GM23338 (cell line): Measurements from ENCODE around the gene PNPLA2. TPM values are rescaled to one million over a fixed set of nuclear protein-coding genes. Genes with fewer than 3 reads are reported as not detected.

ENCODE experiments used
- ATAC-seq: fragments of 200-7000 bp; cut with Tn5 transposase; 3 replicates; pipeline ENCODE4 v1.9.1; 2020
- DNase-seq: peaks from one replicate; pipeline ENCODE4 v3.0.0-alpha.2; 2015; ENCODE audit warnings: low spot score
- H2AFZ ChIP-seq: fragments of 200-600 bp; sonication (generic); 2 replicates; pipeline ENCODE4 v1.8.0; 2016; ENCODE audit warnings: antibody characterized with exemption, mild to moderate bottlenecking, moderate library complexity
- H3F3A ChIP-seq: fragments of 200-600 bp; sonication (generic); replicated peaks from 2 replicates; pipeline ENCODE4 v1.8.0; 2017; ENCODE audit warnings: antibody characterized with exemption, mixed run types, low read depth
- H3K27ac ChIP-seq: fragments of 200-600 bp; sonication (generic); 2 replicates; pipeline ENCODE4 v1.6.1; 2016; ENCODE audit warnings: low read depth
- H3K27me3 ChIP-seq: fragments of 200-600 bp; sonication (generic); 2 replicates; pipeline ENCODE4 v1.8.0; 2016; ENCODE audit warnings: mild to moderate bottlenecking, mixed run types, moderate library complexity; ENCODE audit not compliant: insufficient read depth
- H3K36me3 ChIP-seq: fragments of 200-600 bp; sonication (generic); 2 replicates; pipeline ENCODE4 v1.8.0; 2016; ENCODE audit warnings: mild to moderate bottlenecking; ENCODE audit not compliant: insufficient read depth
- H3K4me1 ChIP-seq: fragments of 200-600 bp; sonication (generic); 2 replicates; pipeline ENCODE4 v1.8.0; 2016; ENCODE audit warnings: mild to moderate bottlenecking, moderate library complexity; ENCODE audit not compliant: insufficient read depth
- H3K4me2 ChIP-seq: fragments of 200-600 bp; sonication (generic); 2 replicates; pipeline ENCODE4 v1.7.1; 2017; ENCODE audit warnings: mixed run types
- H3K4me3 ChIP-seq: fragments of 200-600 bp; sonication (generic); 2 replicates; pipeline ENCODE4 v1.6.1; 2016; ENCODE audit warnings: mixed run types
- H3K79me2 ChIP-seq: fragments of 200-600 bp; sonication (generic); replicated peaks from 2 replicates; pipeline ENCODE4 v1.8.0; 2017; ENCODE audit warnings: mild to moderate bottlenecking; ENCODE audit not compliant: insufficient read depth
- H3K9me2 ChIP-seq: fragments of 200-600 bp; sonication (generic); 2 replicates; pipeline ENCODE4 v1.8.0; 2017; ENCODE audit not compliant: insufficient read depth
- H4K20me1 ChIP-seq: fragments of 200-600 bp; sonication (generic); replicated peaks from 2 replicates; pipeline ENCODE4 v1.8.0; 2017; ENCODE audit warnings: mild to moderate bottlenecking; ENCODE audit not compliant: insufficient read depth
- H3K27ac Mint-ChIP-seq: 2 replicates; pipeline ENCODE4 v1.8.0; 2020; ENCODE audit warnings: inconsistent platforms, mild to moderate bottlenecking, moderate library complexity, mixed read lengths
- H3K27me3 Mint-ChIP-seq: 3 replicates; pipeline ENCODE4 v1.8.0; 2022; ENCODE audit warnings: low read depth, mild to moderate bottlenecking, moderate library complexity, mixed read lengths, inconsistent platforms; ENCODE audit not compliant: insufficient read depth, poor library complexity
- H3K36me3 Mint-ChIP-seq: 3 replicates; pipeline ENCODE4 v1.8.0; 2021; ENCODE audit warnings: low read depth, mild to moderate bottlenecking, inconsistent platforms, moderate library complexity, mixed read lengths
- H3K4me1 Mint-ChIP-seq: 3 replicates; pipeline ENCODE4 v1.8.0; 2020; ENCODE audit warnings: mild to moderate bottlenecking, inconsistent platforms, mixed read lengths
- H3K4me3 Mint-ChIP-seq: 3 replicates; pipeline ENCODE4 v1.8.0; 2021; ENCODE audit warnings: moderate library complexity, mild to moderate bottlenecking, inconsistent platforms, mixed read lengths
- H3K9me3 Mint-ChIP-seq: 3 replicates; pipeline ENCODE4 v1.8.0; 2020; ENCODE audit warnings: moderate library complexity, mild to moderate bottlenecking, inconsistent platforms, mixed read lengths
- CREB1 ChIP-seq: fragments of 250-450 bp; sonication (Bioruptor Pico); IDR thresholded peaks from 2 replicates; pipeline ENCODE4 v1.5.0; 2020; ENCODE audit warnings: low read depth, mild to moderate bottlenecking, moderate library complexity
- EZH2 ChIP-seq: fragments of 200-600 bp; sonication (generic); IDR thresholded peaks from one replicate; pipeline ENCODE4 v1.8.0; 2017; ENCODE audit warnings: antibody characterized with exemption, mild to moderate bottlenecking, low read depth; ENCODE audit not compliant: unreplicated experiment
- EZH2phosphoT487 ChIP-seq: fragments of 200-600 bp; sonication (generic); IDR thresholded peaks from one replicate; pipeline ENCODE4 v1.8.1; 2018; ENCODE audit warnings: antibody characterized with exemption; ENCODE audit not compliant: unreplicated experiment
- JUNB ChIP-seq: IDR thresholded peaks from one replicate; pipeline ENCODE4 v1.6.1; 2016; ENCODE audit warnings: antibody characterized with exemption; ENCODE audit not compliant: unreplicated experiment
- NANOG ChIP-seq: IDR thresholded peaks from 2 replicates; pipeline ENCODE4 v1.6.1; 2016; ENCODE audit warnings: antibody characterized with exemption, borderline replicate concordance
- POLR2AphosphoS5 ChIP-seq: IDR thresholded peaks from 2 replicates; pipeline ENCODE4 v1.6.1; 2016; ENCODE audit warnings: antibody characterized with exemption, low read depth
- STAT1 ChIP-seq: IDR thresholded peaks from one replicate; pipeline ENCODE4 v1.6.1; 2016; ENCODE audit warnings: antibody characterized with exemption; ENCODE audit not compliant: unreplicated experiment
- ZNF114 ChIP-seq: fragments of 250-450 bp; sonication (Bioruptor Pico); IDR thresholded peaks from 2 replicates; pipeline ENCODE4 v1.5.0; 2020; ENCODE audit warnings: mild to moderate bottlenecking, moderate library complexity
- ZNF331 ChIP-seq: fragments of 250-450 bp; sonication (Bioruptor Pico); IDR thresholded peaks from 2 replicates; pipeline ENCODE4 v1.5.0; 2020; ENCODE audit warnings: low read depth, mild to moderate bottlenecking, moderate library complexity
- polyA plus RNA-seq: library from polyadenylated mRNA; unstranded; fragments of >200 nt; fragmentation: Nextera tagmentation; extraction: Ambion mirVana; gene quantifications from 2 replicates; pipeline ENCODE4 v1.2.1, GENCODE V29; 2016
- total RNA-seq: library from RNA; depleted of rRNA; stranded (reverse); fragments of >200 nt; shearing (Covaris generic); gene quantifications from 2 replicates; pipeline ENCODE4 v1.2.3, GENCODE V29; 2014
- TF ChIP-seq, protein P1 (sequence below), 2 experiments: fragments of 200-600 bp in 1 of 2; sonication (generic) in 1 of 2; conservative IDR thresholded peaks; 2 replicates each; pipeline versions ENCODE4 v1.5.1 to v1.6.1; 2016 to 2017; ENCODE audit warnings: antibody characterized with exemption in 2 of 2, low read depth in 2 of 2, mild to moderate bottlenecking in 2 of 2, moderate library complexity in 1 of 2
- TF ChIP-seq, protein P2 (sequence below): fragments of 250-450 bp; sonication (Bioruptor Pico); IDR thresholded peaks from 2 replicates; pipeline ENCODE4 v1.5.0; 2020; ENCODE audit warnings: mild to moderate bottlenecking, moderate library complexity
- TF ChIP-seq, protein P3 (sequence below): IDR thresholded peaks from 2 replicates; pipeline ENCODE4 v1.6.1; 2016; ENCODE audit warnings: antibody characterized with exemption
- TF ChIP-seq, protein P4 (sequence below): IDR thresholded peaks from one replicate; pipeline ENCODE4 v1.6.1; 2018; ENCODE audit warnings: antibody characterized with exemption; ENCODE audit not compliant: unreplicated experiment

The PNPLA2 gene
- total and polyA plus RNA-seq, 2 experiments from 2014 or later = 31.1 to 45.6 TPM

DNA sequence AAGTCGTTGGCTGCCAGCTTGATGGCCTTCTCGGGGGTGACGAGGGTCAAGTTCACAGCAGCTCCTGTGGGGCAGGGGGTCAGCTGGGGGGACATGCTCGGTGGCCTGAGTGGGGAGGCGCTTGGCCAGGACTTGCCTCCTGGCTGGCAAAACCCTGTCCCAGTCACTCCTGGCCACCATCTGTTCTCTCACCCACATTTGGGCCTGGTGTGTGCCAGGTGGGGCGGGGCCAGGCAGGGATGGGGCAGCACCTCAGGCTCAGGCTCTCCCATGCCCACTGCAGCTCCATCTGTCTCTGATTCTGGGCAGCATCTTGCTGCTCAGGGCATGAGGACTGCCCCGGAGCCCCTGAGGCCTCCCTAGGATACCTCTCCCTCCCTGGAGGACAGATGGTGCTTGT is 25.2 kb upstream of the PNPLA2 start:
- Histone ChIP-seq H3K4me3 (no peak overlapping the region), H3K79me2 (no peaks in the 10 kb centered on the region; the same call in 1 of the 2 replicates), H3K27ac (no peak overlapping the region), H3F3A (peaks cover 19% of the 10 kb centered on the region), H3K36me3 (no peaks in the 10 kb centered on the region), H3K27me3 (no peaks in the 10 kb centered on the region), H4K20me1 (peaks cover 3% of the 10 kb centered on the region; the same call in 1 of the 2 replicates), H3K9me2 (no peaks in the 10 kb centered on the region), H3K4me2 (no peak overlapping the region), H3K4me1 (peaks cover 23% of the 10 kb centered on the region; the same call in 1 of the 2 replicates), H2AFZ (no peak overlapping the region)
- Mint-ChIP-seq H3K36me3 (peaks cover 6% of the 10 kb centered on the region; the same call in 1 of the 3 replicates), H3K4me1 (peaks cover 29% of the 10 kb centered on the region), H3K27me3 (peaks cover 15% of the 10 kb centered on the region), H3K9me3 (no peaks in the 10 kb centered on the region), H3K4me3 (no peak overlapping the region), H3K27ac (no peak overlapping the region)
- ATAC-seq (no peak), DNase-seq (no peak)
- TF ChIP-seq CREB1 (CRISPR knock-in tag) = no peak
- TF ChIP-seq EZH2 = no peak
- TF ChIP-seq, protein P1, sequence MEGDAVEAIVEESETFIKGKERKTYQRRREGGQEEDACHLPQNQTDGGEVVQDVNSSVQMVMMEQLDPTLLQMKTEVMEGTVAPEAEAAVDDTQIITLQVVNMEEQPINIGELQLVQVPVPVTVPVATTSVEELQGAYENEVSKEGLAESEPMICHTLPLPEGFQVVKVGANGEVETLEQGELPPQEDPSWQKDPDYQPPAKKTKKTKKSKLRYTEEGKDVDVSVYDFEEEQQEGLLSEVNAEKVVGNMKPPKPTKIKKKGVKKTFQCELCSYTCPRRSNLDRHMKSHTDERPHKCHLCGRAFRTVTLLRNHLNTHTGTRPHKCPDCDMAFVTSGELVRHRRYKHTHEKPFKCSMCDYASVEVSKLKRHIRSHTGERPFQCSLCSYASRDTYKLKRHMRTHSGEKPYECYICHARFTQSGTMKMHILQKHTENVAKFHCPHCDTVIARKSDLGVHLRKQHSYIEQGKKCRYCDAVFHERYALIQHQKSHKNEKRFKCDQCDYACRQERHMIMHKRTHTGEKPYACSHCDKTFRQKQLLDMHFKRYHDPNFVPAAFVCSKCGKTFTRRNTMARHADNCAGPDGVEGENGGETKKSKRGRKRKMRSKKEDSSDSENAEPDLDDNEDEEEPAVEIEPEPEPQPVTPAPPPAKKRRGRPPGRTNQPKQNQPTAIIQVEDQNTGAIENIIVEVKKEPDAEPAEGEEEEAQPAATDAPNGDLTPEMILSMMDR (conservative IDR thresholded peaks at IDR 0.05; ENCODE audit: low read depth in 2 of 2) = no peak
- TF ChIP-seq, protein P2, sequence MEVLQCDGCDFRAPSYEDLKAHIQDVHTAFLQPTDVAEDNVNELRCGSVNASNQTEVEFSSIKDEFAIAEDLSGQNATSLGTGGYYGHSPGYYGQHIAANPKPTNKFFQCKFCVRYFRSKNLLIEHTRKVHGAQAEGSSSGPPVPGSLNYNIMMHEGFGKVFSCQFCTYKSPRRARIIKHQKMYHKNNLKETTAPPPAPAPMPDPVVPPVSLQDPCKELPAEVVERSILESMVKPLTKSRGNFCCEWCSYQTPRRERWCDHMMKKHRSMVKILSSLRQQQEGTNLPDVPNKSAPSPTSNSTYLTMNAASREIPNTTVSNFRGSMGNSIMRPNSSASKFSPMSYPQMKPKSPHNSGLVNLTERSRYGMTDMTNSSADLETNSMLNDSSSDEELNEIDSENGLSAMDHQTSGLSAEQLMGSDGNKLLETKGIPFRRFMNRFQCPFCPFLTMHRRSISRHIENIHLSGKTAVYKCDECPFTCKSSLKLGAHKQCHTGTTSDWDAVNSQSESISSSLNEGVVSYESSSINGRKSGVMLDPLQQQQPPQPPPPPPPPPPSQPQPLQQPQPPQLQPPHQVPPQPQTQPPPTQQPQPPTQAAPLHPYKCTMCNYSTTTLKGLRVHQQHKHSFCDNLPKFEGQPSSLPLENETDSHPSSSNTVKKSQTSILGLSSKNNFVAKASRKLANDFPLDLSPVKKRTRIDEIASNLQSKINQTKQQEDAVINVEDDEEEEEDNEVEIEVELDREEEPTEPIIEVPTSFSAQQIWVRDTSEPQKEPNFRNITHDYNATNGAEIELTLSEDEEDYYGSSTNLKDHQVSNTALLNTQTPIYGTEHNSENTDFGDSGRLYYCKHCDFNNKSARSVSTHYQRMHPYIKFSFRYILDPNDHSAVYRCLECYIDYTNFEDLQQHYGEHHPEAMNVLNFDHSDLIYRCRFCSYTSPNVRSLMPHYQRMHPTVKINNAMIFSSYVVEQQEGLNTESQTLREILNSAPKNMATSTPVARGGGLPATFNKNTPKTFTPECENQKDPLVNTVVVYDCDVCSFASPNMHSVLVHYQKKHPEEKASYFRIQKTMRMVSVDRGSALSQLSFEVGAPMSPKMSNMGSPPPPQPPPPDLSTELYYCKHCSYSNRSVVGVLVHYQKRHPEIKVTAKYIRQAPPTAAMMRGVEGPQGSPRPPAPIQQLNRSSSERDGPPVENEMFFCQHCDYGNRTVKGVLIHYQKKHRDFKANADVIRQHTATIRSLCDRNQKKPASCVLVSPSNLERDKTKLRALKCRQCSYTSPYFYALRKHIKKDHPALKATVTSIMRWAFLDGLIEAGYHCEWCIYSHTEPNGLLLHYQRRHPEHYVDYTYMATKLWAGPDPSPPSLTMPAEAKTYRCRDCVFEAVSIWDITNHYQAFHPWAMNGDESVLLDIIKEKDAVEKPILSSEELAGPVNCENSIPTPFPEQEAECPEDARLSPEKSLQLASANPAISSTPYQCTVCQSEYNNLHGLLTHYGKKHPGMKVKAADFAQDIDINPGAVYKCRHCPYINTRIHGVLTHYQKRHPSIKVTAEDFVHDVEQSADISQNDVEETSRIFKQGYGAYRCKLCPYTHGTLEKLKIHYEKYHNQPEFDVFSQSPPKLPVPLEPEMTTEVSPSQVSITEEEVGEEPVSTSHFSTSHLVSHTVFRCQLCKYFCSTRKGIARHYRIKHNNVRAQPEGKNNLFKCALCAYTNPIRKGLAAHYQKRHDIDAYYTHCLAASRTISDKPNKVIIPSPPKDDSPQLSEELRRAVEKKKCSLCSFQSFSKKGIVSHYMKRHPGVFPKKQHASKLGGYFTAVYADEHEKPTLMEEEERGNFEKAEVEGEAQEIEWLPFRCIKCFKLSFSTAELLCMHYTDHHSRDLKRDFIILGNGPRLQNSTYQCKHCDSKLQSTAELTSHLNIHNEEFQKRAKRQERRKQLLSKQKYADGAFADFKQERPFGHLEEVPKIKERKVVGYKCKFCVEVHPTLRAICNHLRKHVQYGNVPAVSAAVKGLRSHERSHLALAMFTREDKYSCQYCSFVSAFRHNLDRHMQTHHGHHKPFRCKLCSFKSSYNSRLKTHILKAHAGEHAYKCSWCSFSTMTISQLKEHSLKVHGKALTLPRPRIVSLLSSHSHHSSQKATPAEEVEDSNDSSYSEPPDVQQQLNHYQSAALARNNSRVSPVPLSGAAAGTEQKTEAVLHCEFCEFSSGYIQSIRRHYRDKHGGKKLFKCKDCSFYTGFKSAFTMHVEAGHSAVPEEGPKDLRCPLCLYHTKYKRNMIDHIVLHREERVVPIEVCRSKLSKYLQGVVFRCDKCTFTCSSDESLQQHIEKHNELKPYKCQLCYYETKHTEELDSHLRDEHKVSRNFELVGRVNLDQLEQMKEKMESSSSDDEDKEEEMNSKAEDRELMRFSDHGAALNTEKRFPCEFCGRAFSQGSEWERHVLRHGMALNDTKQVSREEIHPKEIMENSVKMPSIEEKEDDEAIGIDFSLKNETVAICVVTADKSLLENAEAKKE = no peak
- TF ChIP-seq POLR2AphosphoS5 = no peak
- no peak for TF ChIP-seq NANOG
- TF ChIP-seq JUNB = no peak
- TF ChIP-seq, protein P3, sequence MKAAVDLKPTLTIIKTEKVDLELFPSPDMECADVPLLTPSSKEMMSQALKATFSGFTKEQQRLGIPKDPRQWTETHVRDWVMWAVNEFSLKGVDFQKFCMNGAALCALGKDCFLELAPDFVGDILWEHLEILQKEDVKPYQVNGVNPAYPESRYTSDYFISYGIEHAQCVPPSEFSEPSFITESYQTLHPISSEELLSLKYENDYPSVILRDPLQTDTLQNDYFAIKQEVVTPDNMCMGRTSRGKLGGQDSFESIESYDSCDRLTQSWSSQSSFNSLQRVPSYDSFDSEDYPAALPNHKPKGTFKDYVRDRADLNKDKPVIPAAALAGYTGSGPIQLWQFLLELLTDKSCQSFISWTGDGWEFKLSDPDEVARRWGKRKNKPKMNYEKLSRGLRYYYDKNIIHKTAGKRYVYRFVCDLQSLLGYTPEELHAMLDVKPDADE = no peak
- no peak for TF ChIP-seq ZNF331 (CRISPR knock-in tag)
- no peak for TF ChIP-seq ZNF114 (CRISPR knock-in tag)
- TF ChIP-seq EZH2phosphoT487 = no peak
- TF ChIP-seq, protein P4, sequence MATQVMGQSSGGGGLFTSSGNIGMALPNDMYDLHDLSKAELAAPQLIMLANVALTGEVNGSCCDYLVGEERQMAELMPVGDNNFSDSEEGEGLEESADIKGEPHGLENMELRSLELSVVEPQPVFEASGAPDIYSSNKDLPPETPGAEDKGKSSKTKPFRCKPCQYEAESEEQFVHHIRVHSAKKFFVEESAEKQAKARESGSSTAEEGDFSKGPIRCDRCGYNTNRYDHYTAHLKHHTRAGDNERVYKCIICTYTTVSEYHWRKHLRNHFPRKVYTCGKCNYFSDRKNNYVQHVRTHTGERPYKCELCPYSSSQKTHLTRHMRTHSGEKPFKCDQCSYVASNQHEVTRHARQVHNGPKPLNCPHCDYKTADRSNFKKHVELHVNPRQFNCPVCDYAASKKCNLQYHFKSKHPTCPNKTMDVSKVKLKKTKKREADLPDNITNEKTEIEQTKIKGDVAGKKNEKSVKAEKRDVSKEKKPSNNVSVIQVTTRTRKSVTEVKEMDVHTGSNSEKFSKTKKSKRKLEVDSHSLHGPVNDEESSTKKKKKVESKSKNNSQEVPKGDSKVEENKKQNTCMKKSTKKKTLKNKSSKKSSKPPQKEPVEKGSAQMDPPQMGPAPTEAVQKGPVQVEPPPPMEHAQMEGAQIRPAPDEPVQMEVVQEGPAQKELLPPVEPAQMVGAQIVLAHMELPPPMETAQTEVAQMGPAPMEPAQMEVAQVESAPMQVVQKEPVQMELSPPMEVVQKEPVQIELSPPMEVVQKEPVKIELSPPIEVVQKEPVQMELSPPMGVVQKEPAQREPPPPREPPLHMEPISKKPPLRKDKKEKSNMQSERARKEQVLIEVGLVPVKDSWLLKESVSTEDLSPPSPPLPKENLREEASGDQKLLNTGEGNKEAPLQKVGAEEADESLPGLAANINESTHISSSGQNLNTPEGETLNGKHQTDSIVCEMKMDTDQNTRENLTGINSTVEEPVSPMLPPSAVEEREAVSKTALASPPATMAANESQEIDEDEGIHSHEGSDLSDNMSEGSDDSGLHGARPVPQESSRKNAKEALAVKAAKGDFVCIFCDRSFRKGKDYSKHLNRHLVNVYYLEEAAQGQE = no peak
- no peak for TF ChIP-seq STAT1
